Activated T-helper 1 cell treated with anti-CD3 and anti-CD28 coated beads, Interleukin-2, amount 50 U/mL, for 16 hours (primary cell): ENCODE results near the gene HSPBAP1.
"Not testable (repeated sequence)": the region's sequence is repeated elsewhere in the genome, so short reads cannot be mapped to it uniquely, and the experiment has no call there.

Experiments
- DNase-seq, 2 donors: peaks; one replicate each; pipeline ENCODE4 v3.0.0-alpha.2; 2020; ENCODE audit warnings: low read depth in 1 of 2, low spot score in 1 of 2

Gene HSPBAP1

DNA sequence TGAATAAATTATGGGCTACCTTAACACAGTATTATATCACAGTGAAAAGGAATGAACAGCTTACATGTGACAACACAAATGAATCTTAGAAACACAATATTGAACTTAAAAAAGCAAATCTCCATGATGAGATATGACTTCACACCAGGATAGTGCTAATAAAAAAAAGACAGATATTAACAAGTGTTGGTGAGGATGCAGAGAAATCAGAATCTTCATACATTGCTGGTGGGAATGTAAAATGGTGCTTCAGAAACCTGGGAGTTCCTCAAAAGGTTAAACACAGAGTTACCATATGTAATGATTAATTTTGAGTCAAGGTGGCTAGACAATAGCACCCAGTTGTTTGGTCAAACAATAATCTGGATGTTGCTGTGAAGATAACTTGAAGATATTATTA is 51.4 kb downstream of the HSPBAP1 start:
- DNase-seq, result no peak

DNA sequence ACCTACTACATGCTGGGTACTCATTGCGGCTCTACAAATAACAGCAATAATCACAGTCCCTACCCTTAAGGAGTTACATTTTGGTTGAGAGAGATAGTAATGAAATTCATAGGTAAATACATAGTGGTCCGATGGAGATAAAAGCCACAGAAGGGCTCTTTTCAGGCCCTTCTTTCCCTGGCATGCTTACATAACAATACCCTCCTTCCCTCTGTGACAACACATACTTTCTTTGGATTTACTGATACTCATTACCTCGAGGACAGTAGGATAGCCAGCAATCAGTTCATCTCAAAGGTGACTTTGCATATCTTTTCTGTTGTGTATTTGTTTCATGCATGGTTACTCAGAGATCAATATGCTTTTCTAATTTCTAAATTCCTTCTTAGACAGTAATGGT is 54.5 kb downstream of the HSPBAP1 start:
- no peak for DNase-seq

DNA sequence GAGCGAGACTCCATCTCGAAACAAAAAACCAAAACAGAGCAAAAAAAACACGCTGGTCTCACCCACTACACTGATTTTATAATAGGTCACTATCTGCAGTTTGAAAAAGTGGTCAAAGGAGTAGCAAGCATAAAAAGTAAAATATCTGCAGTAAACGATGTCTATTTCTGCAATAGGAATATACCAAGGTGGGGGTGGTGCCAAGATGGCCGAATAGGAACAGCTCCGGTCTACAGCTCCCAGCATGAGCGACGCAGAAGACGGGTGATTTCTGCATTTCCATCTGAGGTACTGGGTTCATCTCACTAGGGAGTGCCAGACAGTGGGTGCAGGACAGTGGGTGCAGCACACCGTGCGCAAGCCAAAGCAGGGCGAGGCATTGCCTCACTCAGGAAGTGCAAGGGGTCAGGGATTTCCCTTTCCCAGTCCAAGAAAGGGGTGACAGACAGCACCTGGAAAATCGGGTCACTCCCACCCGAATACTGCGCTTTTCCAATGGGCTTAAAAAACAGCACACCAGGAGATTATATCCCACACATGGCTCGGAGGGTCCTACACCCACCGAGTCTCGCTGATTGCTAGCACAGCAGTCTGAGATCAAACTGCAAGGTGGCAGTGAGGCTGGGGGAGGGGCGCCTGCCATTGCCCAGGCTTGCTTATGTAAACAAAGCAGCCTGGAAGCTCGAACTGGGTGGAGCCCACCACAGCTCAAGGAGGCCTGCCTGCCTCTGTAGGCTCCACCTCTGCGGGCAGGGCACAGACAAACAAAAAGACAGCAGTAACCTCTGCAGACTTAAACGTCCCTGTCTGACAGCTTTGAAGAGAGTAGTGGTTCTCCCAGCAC is 60.7 kb downstream of the HSPBAP1 start:
- not testable (repeated sequence) for DNase-seq

GRCh38 chr3:122730240-122730639 is 63.4 kb downstream of the HSPBAP1 start:
- DNase-seq, result no peak

DNA sequence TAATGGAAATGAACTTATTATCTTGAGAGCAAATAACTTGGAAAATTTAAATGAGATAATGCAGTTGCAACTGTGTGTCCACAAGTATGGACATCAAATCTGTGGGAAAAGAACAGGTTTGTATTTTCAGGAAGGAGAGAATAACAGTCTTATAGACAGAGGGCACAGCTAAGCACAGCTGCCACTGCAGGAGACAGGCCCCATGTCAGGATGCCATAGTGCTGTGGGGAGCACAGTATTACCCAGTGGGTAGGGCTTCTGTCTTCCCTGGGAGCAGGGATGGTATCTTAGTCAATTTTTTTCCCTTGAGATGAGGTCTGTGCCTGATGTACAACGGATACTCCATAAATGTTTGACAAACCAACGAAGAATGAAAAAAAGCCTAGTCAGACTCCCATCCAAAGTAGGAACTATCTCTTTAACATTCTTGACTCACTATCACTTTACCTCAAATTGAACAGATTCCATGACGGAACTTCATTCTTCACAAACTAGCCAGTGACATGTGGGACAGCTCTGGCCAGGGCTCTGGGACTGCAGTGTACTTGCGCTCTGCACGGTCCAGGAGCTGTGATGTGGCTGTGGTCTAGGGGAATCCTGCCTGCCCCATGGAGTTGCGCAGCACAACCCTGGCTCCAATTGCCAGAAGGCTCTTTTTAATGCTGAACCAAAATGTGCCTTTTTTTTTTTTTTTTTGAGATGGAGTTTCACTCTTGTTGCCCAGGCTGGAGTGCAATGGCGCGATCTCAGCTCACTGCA is 64.7 kb downstream of the HSPBAP1 start:
- no peak for DNase-seq

GRCh38 chr3:122728186-122728585 is 65.4 kb downstream of the HSPBAP1 start:
- no peak for DNase-seq

GRCh38 chr3:122727766-122728165 is 65.9 kb downstream of the HSPBAP1 start:
- no peak for DNase-seq

DNA sequence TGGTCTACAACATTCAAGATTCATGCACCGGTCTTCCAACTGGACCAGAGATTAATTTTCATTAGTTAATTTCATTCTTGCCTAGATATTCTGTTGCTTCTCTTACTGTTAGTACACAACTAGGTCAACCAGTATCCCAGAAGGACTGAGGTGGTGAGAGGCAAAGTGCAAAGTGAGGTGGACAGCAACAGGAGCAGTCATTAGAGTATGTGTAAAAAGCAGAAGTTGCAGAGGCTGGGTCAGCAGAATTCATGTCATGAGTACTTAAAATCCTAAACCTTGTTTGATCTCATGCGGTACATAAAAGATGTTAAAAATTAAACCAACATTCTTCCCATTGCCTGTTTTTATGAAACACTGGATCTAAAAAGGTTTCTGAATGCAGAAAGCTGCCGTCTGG is 66.3 kb downstream of the HSPBAP1 start:
- DNase-seq, result no peak

GRCh38 chr3:122725106-122725505 is 68.5 kb downstream of the HSPBAP1 start:
- no peak for DNase-seq

GRCh38 chr3:122719273-122719921 is 74.2 kb downstream of the HSPBAP1 start:
- no peak for DNase-seq

DNA sequence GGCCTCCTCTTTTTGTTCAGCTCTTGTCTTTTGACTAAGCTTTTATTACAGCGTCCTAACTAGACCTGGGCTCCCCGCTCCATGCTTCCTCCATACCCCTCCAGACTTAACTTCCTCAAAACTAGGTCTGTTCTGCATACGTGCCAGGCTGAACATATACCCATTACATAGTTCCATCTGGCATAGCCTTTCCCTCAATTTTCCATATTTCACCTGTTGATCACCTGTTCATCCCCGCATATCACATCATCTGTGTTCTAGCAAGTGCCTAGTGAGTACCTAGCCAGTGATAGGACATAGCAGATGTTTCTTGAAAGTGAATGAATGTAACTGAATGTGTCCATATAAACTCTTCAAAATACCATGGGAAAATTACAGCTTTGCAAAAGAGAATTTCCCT is 77.0 kb downstream of the HSPBAP1 start:
- DNase-seq, result no peak

DNA sequence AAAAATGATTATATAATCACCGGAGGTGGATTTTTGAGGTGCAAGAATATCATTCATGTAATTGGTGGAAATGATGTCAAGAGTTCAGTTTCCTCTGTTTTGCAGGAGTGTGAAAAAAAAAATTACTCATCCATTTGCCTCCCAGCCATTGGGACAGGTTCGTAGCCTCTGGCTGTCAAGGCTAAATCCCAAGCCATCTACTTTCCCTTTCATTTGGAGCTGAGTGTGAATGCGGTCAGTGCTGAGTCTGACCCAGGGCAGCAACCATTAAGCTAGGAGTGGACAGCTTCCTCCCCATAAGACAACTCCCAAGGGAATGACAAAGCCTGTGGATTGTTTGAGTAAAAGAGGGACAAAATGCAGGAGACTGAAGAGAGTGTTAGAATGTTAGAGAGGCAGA is 79.4 kb downstream of the HSPBAP1 start:
- DNase-seq, result no peak

GRCh38 chr3:122710616-122711251 is 82.9 kb downstream of the HSPBAP1 start:
- DNase-seq, result not testable (repeated sequence)

DNA sequence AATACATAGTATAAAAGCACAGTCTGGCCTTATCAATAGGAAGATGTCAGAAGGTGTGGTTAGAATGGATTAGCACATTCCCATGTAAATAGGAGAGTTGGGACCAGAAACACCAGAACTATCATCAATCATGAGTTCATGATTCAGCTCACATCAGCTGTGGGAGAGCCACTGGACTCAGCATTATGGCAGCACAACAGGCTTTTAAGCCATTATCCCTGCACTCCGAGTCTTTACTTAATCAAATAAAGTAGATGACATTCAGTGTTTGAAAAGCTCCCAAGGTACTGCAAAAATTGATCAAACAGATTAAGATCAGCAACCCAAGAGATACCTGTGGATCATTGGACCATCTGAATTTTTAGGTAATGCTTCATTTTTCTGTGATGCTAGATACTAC is 88.3 kb downstream of the HSPBAP1 start:
- DNase-seq, result no peak

DNA sequence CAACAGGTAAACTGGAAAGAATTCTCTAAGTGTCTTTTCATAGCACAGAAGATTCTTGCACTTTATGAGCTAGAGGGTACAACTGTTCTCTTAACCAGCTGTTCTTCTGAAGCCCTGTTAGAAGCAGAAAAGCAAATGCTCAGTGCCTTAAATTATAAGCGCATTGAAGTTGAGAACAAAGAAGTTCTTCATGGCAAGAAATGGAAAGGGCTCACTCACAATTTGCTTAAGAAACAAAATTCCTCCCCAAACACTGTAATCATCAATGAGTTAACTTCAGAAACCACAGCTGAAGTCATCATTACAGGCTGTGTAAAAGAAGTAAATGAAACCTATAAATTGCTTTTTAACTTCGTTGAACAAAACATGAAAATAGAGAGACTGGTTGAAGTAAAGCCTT is 93.4 kb downstream of the HSPBAP1 start:
- no peak for DNase-seq

DNA sequence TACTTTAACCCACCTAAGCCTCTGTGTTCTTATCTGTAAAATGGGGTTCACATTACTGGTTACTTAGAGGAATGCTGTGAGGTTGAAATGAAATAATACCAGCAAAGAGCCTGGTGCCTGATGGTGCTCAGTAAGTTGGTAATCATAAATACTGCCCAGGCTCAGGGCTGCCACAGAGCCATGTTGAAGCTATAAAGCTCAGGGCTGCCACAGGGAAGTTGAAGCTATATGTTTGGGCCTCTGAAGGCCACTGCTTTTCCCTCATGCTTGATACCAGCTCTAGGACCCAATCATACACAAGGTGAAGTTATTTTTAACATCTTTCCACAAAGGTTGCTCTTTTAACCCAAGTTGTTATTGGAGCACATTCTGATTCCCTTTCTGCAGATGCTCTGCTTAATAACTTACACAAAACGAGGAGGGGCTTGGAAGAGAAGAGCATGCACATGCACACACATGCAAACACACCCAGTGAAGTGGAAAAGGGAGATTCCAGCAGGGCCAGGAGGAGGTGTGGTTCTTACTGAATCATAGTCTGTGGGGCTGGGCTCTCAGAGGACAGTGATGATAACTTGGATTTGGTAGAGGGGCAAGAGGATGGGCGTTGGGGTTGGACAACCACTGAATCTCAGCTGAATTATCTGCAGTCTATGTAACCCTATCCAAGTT is 95.5 kb downstream of the HSPBAP1 start:
- DNase-seq, result no peak

- DNase-seq, result no peak
Measured at GRCh38 chr3:122695927-122696561, 97.6 kb downstream of the HSPBAP1 start.

- DNase-seq, result no peak
Measured at GRCh38 chr3:122694966-122695365, 98.7 kb downstream of the HSPBAP1 start.

DNA sequence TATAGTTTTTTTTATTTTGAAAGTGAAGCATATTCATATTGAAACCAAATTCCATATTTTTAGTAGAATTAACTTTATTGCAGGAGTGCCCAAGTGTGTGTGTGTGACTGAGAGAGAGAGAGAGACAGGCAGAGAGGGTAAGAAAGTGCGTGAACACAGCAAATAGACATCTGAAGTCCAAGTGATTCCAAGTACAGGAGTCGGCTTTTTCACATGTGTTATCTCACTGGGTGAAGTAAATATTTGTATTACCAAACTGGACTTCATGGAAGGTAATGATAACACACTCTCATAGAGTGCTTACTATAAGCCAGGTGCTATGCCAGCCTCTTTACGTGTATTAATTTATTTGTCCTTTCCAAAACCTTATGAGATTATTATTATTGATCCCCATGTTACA is 101.0 kb downstream of the HSPBAP1 start:
- DNase-seq, result no peak

GRCh38 chr3:122691195-122691594 is 102.4 kb downstream of the HSPBAP1 start:
- DNase-seq, result no peak
